HG02588 (cell line): ENCODE results near the gene DHODH.
A peak's percentile ranks its signal among the peaks of the same experiment; 100 is the strongest.
"Not testable (repeated sequence)": the region's sequence is repeated elsewhere in the genome, so short reads cannot be mapped to it uniquely, and the experiment has no call there.

Source experiments
- ATAC-seq: cut with Tn5 transposase; IDR thresholded peaks from one replicate; pipeline ENCODE4 v1.9.1; 2021; ENCODE audit warnings: mild to moderate bottlenecking, moderate library complexity; ENCODE audit not compliant: unreplicated experiment

The DHODH gene

GRCh38 chr16:72008424-72009216, at the start of gene DHODH:
Gene DHODH (plus strand): TSS chr16:72008744. CDS start chr16:72008765, 21 bp downstream.
- peak; percentile 99 for ATAC-seq

GRCh38 chr16:71961066-71962039, 47.2 kb upstream of the DHODH start:
- ATAC-seq, result peak; percentile 49

GRCh38 chr16:71963125-71963875, 45.2 kb upstream of the DHODH start:
- ATAC-seq, result no peak

GRCh38 chr16:71965223-71965622, 43.3 kb upstream of the DHODH start:
- no peak for ATAC-seq

GRCh38 chr16:71966932-71967331, 41.6 kb upstream of the DHODH start:
- ATAC-seq, result no peak

GRCh38 chr16:71969353-71969752, 39.2 kb upstream of the DHODH start:
- no peak for ATAC-seq

GRCh38 chr16:71971571-71971970, 37.0 kb upstream of the DHODH start:
- no peak for ATAC-seq

- ATAC-seq, result no peak
Observed at GRCh38 chr16:71972356-71972755, 36.2 kb upstream of the DHODH start.

GRCh38 chr16:71973001-71973400, 35.5 kb upstream of the DHODH start:
- no peak for ATAC-seq

GRCh38 chr16:71974068-71974818, 34.3 kb upstream of the DHODH start:
- no peak for ATAC-seq

- ATAC-seq, result no peak
Observed at GRCh38 chr16:71985262-71985974, 23.1 kb upstream of the DHODH start.

GRCh38 chr16:71986131-71986530, 22.4 kb upstream of the DHODH start:
- ATAC-seq, result no peak

- ATAC-seq, result no peak
Observed at GRCh38 chr16:71995038-71995437, 13.5 kb upstream of the DHODH start.

- not testable (repeated sequence) for ATAC-seq
Observed at GRCh38 chr16:71997578-71997977, 11.0 kb upstream of the DHODH start.

- no peak for ATAC-seq
Observed at GRCh38 chr16:72001180-72001874, 7.2 kb upstream of the DHODH start.

- ATAC-seq, result no peak
Observed at GRCh38 chr16:72002619-72003018, 5.9 kb upstream of the DHODH start.

- not testable (repeated sequence) for ATAC-seq
Observed at GRCh38 chr16:72008065-72008423, 500 bp upstream of the DHODH start.

- ATAC-seq, result no peak
Observed at GRCh38 chr16:72009779-72010178, 1.2 kb downstream of the DHODH start.

GRCh38 chr16:72012607-72013006, 4.1 kb downstream of the DHODH start:
- ATAC-seq, result no peak
